Natural killer cell (primary cell): ENCODE measurements around the gene IREB2. TPM values are rescaled to one million over a fixed set of nuclear protein-coding genes. Genes with fewer than 3 reads are reported as not detected.

Experiments used
- ATAC-seq, 3 donors: fragments of 150-1000 bp in 2 of 3; fragments of 200-7000 bp in 1 of 3; cut with Tn5 transposase; 1 replicate in 1 of 3; 2 replicates in 2 of 3; pipeline ENCODE4 v1.10.0; 2021; ENCODE audit warnings: mild to moderate bottlenecking in 2 of 3, moderate library complexity in 2 of 3
- DNase-seq, 2 donors: peaks; one replicate each; pipeline versions ENCODE4 v3.0.0 to v3.0.0-alpha.2; 2013 to 2021; ENCODE audit warnings: mixed read lengths in 1 of 2
- H3K27ac ChIP-seq: one replicate; pipeline ENCODE4 v1.5.1; 2013; ENCODE audit warnings: mild to moderate bottlenecking, low read length
- H3K27me3 ChIP-seq: one replicate; pipeline ENCODE4 v1.6.1; 2013; ENCODE audit warnings: low read length; ENCODE audit not compliant: control insufficient read depth, insufficient read depth
- H3K36me3 ChIP-seq: one replicate; pipeline ENCODE4 v1.6.1; 2013; ENCODE audit warnings: low read length; ENCODE audit not compliant: control insufficient read depth, insufficient read depth
- H3K4me1 ChIP-seq: one replicate; pipeline ENCODE4 v1.6.1; 2013; ENCODE audit warnings: low read length; ENCODE audit not compliant: control insufficient read depth, insufficient read depth
- H3K4me3 ChIP-seq: one replicate; pipeline ENCODE4 v1.5.1; 2013; ENCODE audit warnings: low read length
- H3K9me3 ChIP-seq: one replicate; pipeline ENCODE4 v1.6.1; 2013; ENCODE audit warnings: low read length; ENCODE audit not compliant: control insufficient read depth, insufficient read depth
- H3K27ac Mint-ChIP-seq, 2 donors: one replicate each; pipeline ENCODE4 v1.8.0; 2022; ENCODE audit warnings: mild to moderate bottlenecking in 2 of 2, mixed read lengths in 2 of 2, moderate library complexity in 1 of 2
- H3K27me3 Mint-ChIP-seq, 2 donors: one replicate each; pipeline ENCODE4 v1.8.0; 2022; ENCODE audit warnings: low read depth in 2 of 2, mixed read lengths in 2 of 2
- H3K36me3 Mint-ChIP-seq: one replicate; pipeline ENCODE4 v1.8.0; 2022; ENCODE audit warnings: mixed read lengths
- H3K4me1 Mint-ChIP-seq, 2 donors: one replicate each; pipeline ENCODE4 v1.8.0; 2022; ENCODE audit warnings: mixed read lengths in 2 of 2
- H3K4me3 Mint-ChIP-seq: one replicate; pipeline ENCODE4 v1.8.0; 2022; ENCODE audit warnings: mild to moderate bottlenecking, moderate library complexity, mixed read lengths
- H3K9me3 Mint-ChIP-seq, 2 donors: one replicate each; pipeline ENCODE4 v1.8.0; 2022; ENCODE audit warnings: mixed read lengths in 2 of 2
- CTCF ChIP-seq: fragments of 200-600 bp; IDR thresholded peaks from one replicate; pipeline ENCODE4 v1.8.0; 2022; ENCODE audit warnings: antibody characterized with exemption
- WGBS: methylation state at CpG from one replicate; pipeline ENCODE4 v1.1.7; 2013; ENCODE audit warnings: missing lambda C conversion rate; ENCODE audit not compliant: insufficient coverage; 5-methylcytosine and 5-hydroxymethylcytosine counted together
- intact Hi-C: fragments of 100-400 bp; cut with micrococcal nuclease; formaldehyde crosslinking; loops from one replicate; pipeline ENCODE4 v1.14.2; 2022
- total RNA-seq, 4 donors: library from RNA; stranded (reverse); fragments of 120-200 nt in 1 of 4; gene quantifications; one replicate each; pipeline versions ENCODE4 v1.2.3 to v1.2.4, GENCODE V29; 2013 to 2022

Gene IREB2
- total RNA-seq, 3 donors from 2014 or later (not counting 1 experiment from before 2014, with no cell fraction given), result 84.9 to 121 (median 99.0) TPM

- no peak overlapping the region for H3K4me3 ChIP-seq
- DNase-seq (no peak), ATAC-seq (no peak)
- Mint-ChIP-seq H3K4me1 (peaks cover 84 to 89% of the 10 kb centered on the region in 2 donors), H3K27me3 (no peaks in the 10 kb centered on the region), H3K4me3 (no peak overlapping the region), H3K27ac (peak overlapping the region; percentile 72 to 74), H3K9me3 (no peaks in the 10 kb centered on the region), H3K36me3 (no peaks in the 10 kb centered on the region)
- H3K27ac ChIP-seq, result no peak overlapping the region
- H3K4me1 ChIP-seq, result peaks cover 15% of the 10 kb centered on the region
- 99% methylated on average over 5 of the region's 7 CpGs for WGBS
- intact Hi-C loops, result no loop called here
- peaks cover 3% of the 10 kb centered on the region for H3K36me3 ChIP-seq
- H3K9me3 ChIP-seq, result no peaks in the 10 kb centered on the region
- no peak for TF ChIP-seq CTCF
- no peaks in the 10 kb centered on the region for H3K27me3 ChIP-seq
Measured at GRCh38 chr15:78456426-78456825, 18.4 kb downstream of the IREB2 start.

- no peaks in the 10 kb centered on the region for H3K9me3 Mint-ChIP-seq
- Histone ChIP-seq H3K27me3 (no peaks in the 10 kb centered on the region), H3K36me3 (no peaks in the 10 kb centered on the region), H3K27ac (no peak overlapping the region), H3K4me1 (peaks cover 18% of the 10 kb centered on the region), H3K9me3 (no peaks in the 10 kb centered on the region), H3K4me3 (no peak overlapping the region)
- ATAC-seq (no peak), DNase-seq (no peak)
- H3K36me3 Mint-ChIP-seq, result no peaks in the 10 kb centered on the region
- peaks cover 86 to 91% of the 10 kb centered on the region in 2 donors for H3K4me1 Mint-ChIP-seq
- no peaks in the 10 kb centered on the region for H3K27me3 Mint-ChIP-seq
- peak overlapping the region; percentile 72 to 74 for H3K27ac Mint-ChIP-seq
- TF ChIP-seq CTCF, result no peak
- WGBS, result 14% methylated on average over 1 of the region's 1 CpG
- intact Hi-C loops, result no loop called here
- peak overlapping the region; percentile 3 for H3K4me3 Mint-ChIP-seq
Measured at GRCh38 chr15:78457101-78457500, 19.1 kb downstream of the IREB2 start.

GRCh38 chr15:78460737-78461136 is 22.7 kb downstream of the IREB2 start:
- Histone ChIP-seq H3K36me3 (peaks cover 26% of the 10 kb centered on the region), H3K27ac (no peak overlapping the region), H3K4me1 (peaks cover 8% of the 10 kb centered on the region), H3K4me3 (no peak overlapping the region), H3K9me3 (no peaks in the 10 kb centered on the region), H3K27me3 (no peaks in the 10 kb centered on the region)
- intact Hi-C loops, result no loop called here
- TF ChIP-seq CTCF, result no peak
- peak overlapping the region; percentile 72 to 85 for H3K27ac Mint-ChIP-seq
- no peaks in the 10 kb centered on the region for H3K27me3 Mint-ChIP-seq
- DNase-seq (no peak), ATAC-seq (no peak)
- WGBS, result 78% methylated on average over 1 of the region's 4 CpGs
- H3K36me3 Mint-ChIP-seq, result no peaks in the 10 kb centered on the region
- H3K4me1 Mint-ChIP-seq, result peaks cover 68 to 76% of the 10 kb centered on the region in 2 donors
- no peaks in the 10 kb centered on the region for H3K9me3 Mint-ChIP-seq
- H3K4me3 Mint-ChIP-seq, result peak overlapping the region; percentile 45
